ENCODE measurements around the gene SYT7.
A peak's percentile ranks its signal among the peaks of the same experiment; 100 is the strongest.

SYT7 gene

GRCh38 chr11:61579676-61580270, 1.1 kb downstream of the SYT7 start:
- no peak for DNase-seq

- no peak for DNase-seq
Observed at GRCh38 chr11:61578819-61579675, 1.8 kb downstream of the SYT7 start.

- DNase-seq: no peak
Observed at GRCh38 chr11:61577383-61578118, 3.3 kb downstream of the SYT7 start.

- no peak for DNase-seq
Observed at GRCh38 chr11:61575886-61576861, 4.7 kb downstream of the SYT7 start.

GRCh38 chr11:61574611-61575010, 6.3 kb downstream of the SYT7 start:
- DNase-seq: no peak

GRCh38 chr11:61572913-61573312, 8.0 kb downstream of the SYT7 start:
- no peak for DNase-seq

GRCh38 chr11:61571869-61572268, 9.0 kb downstream of the SYT7 start:
- no peak for DNase-seq

- no peak for DNase-seq
Observed at GRCh38 chr11:61571337-61571736, 9.5 kb downstream of the SYT7 start.

- no peak for DNase-seq
Observed at GRCh38 chr11:61569701-61570100, 11.2 kb downstream of the SYT7 start.

- no peak for DNase-seq
Observed at GRCh38 chr11:61569018-61569417, 11.9 kb downstream of the SYT7 start.

GRCh38 chr11:61567286-61568061, 13.4 kb downstream of the SYT7 start:
- DNase-seq: peak; percentile 58

GRCh38 chr11:61564936-61565696, 15.8 kb downstream of the SYT7 start:
- no peak for DNase-seq

- DNase-seq: no peak
Observed at GRCh38 chr11:61560751-61561150, 20.1 kb downstream of the SYT7 start.

- no peak for DNase-seq
Observed at GRCh38 chr11:61556621-61557020, 24.3 kb downstream of the SYT7 start.

GRCh38 chr11:61555978-61556377, 24.9 kb downstream of the SYT7 start:
- no peak for DNase-seq

GRCh38 chr11:61555051-61555969, 25.6 kb downstream of the SYT7 start:
- no peak for DNase-seq

- DNase-seq: no peak
Observed at GRCh38 chr11:61554172-61554988, 26.5 kb downstream of the SYT7 start.

- DNase-seq: no peak
Observed at GRCh38 chr11:61553373-61554171, 27.3 kb downstream of the SYT7 start.

Data from GDM1 (cell line).